ENCODE measurements around the gene TECPR2.

Gene TECPR2

GRCh38 chr14:102417001-102417431 is 54.3 kb downstream of the TECPR2 start:
- TF ChIP-seq EZH2phosphoT487 (IDR thresholded peaks at IDR 0.05; ENCODE audit: borderline replicate concordance, low read length) = no peak
- TF ChIP-seq CTCF (IDR thresholded peaks at IDR 0.05; ENCODE audit: low read depth, low read length, poor library complexity, severe bottlenecking) = no peak
- Histone ChIP-seq H3K4me1 (ENCODE audit: control insufficient read depth, low read length) (no peaks in the 10 kb centered on the region), H4K20me1 (ENCODE audit: control insufficient read depth, insufficient read depth, low read depth, low read length) (no peaks in the 10 kb centered on the region)

GRCh38 chr14:102417646-102418045 is 54.9 kb downstream of the TECPR2 start:
- no peak overlapping the region for H3K4me2 ChIP-seq (ENCODE audit: low read length)
- H3K27ac ChIP-seq (ENCODE audit: low read depth, low read length) = no peak overlapping the region
- no peaks in the 10 kb centered on the region for H3K9me2 ChIP-seq (replicated peaks; ENCODE audit: control insufficient read depth, low read length)
- H3K27me3 ChIP-seq (ENCODE audit: control insufficient read depth, low read length) = no peaks in the 10 kb centered on the region
- H3K36me3 ChIP-seq (ENCODE audit: control insufficient read depth, low read length) = no peaks in the 10 kb centered on the region
- no peak for TF ChIP-seq EZH2phosphoT487 (IDR thresholded peaks at IDR 0.05; ENCODE audit: borderline replicate concordance, low read length)
- TF ChIP-seq CTCF (IDR thresholded peaks at IDR 0.05; ENCODE audit: low read depth, low read length, poor library complexity, severe bottlenecking) = no peak
- no peaks in the 10 kb centered on the region for H4K20me1 ChIP-seq (ENCODE audit: control insufficient read depth, insufficient read depth, low read depth, low read length)
- no peaks in the 10 kb centered on the region for H3F3A ChIP-seq (ENCODE audit: control insufficient read depth, insufficient read depth)
- H3K9me3 ChIP-seq (ENCODE audit: control insufficient read depth, insufficient read depth, low read length) = no peaks in the 10 kb centered on the region
- no peak overlapping the region for H3K4me3 ChIP-seq (ENCODE audit: low read length)
- H3K79me2 ChIP-seq (ENCODE audit: control insufficient read depth, low read length) = no peaks in the 10 kb centered on the region
- H3K4me1 ChIP-seq (ENCODE audit: control insufficient read depth, low read length) = no peaks in the 10 kb centered on the region

More at GRCh38 chr14:102417001-102417431, 54.3 kb downstream of the TECPR2 start:
- no peaks in the 10 kb centered on the region for H3K27me3 ChIP-seq (ENCODE audit: control insufficient read depth, low read length)
- no peaks in the 10 kb centered on the region for H3K36me3 ChIP-seq (ENCODE audit: control insufficient read depth, low read length)
- H3F3A ChIP-seq (ENCODE audit: control insufficient read depth, insufficient read depth) = no peaks in the 10 kb centered on the region
- H3K4me2 ChIP-seq (ENCODE audit: low read length) = no peak overlapping the region
- H3K4me3 ChIP-seq (ENCODE audit: low read length) = no peak overlapping the region
- H3K79me2 ChIP-seq (ENCODE audit: control insufficient read depth, low read length) = no peaks in the 10 kb centered on the region
- H3K9me2 ChIP-seq (replicated peaks; ENCODE audit: control insufficient read depth, low read length) = no peaks in the 10 kb centered on the region
- H3K27ac ChIP-seq (ENCODE audit: low read depth, low read length) = no peak overlapping the region
- no peaks in the 10 kb centered on the region for H3K9me3 ChIP-seq (ENCODE audit: control insufficient read depth, insufficient read depth, low read length)

GRCh38 chr14:102418169-102418852 is 55.6 kb downstream of the TECPR2 start:
- H3K36me3 ChIP-seq (ENCODE audit: control insufficient read depth, low read length) = no peaks in the 10 kb centered on the region
- no peak overlapping the region for H3K27ac ChIP-seq (ENCODE audit: low read depth, low read length)
- no peaks in the 10 kb centered on the region for H3K4me1 ChIP-seq (ENCODE audit: control insufficient read depth, low read length)
- TF ChIP-seq CTCF (IDR thresholded peaks at IDR 0.05; ENCODE audit: low read depth, low read length, poor library complexity, severe bottlenecking) = no peak
- TF ChIP-seq EZH2phosphoT487 (IDR thresholded peaks at IDR 0.05; ENCODE audit: borderline replicate concordance, low read length) = no peak
- no peaks in the 10 kb centered on the region for H3K9me3 ChIP-seq (ENCODE audit: control insufficient read depth, insufficient read depth, low read length)
- H3K79me2 ChIP-seq (ENCODE audit: control insufficient read depth, low read length) = no peaks in the 10 kb centered on the region
- H4K20me1 ChIP-seq (ENCODE audit: control insufficient read depth, insufficient read depth, low read depth, low read length) = no peaks in the 10 kb centered on the region
- no peaks in the 10 kb centered on the region for H3K9me2 ChIP-seq (replicated peaks; ENCODE audit: control insufficient read depth, low read length)
- no peak overlapping the region for H3K4me2 ChIP-seq (ENCODE audit: low read length)
- no peaks in the 10 kb centered on the region for H3F3A ChIP-seq (ENCODE audit: control insufficient read depth, insufficient read depth)
- H3K27me3 ChIP-seq (ENCODE audit: control insufficient read depth, low read length) = no peaks in the 10 kb centered on the region
- no peak overlapping the region for H3K4me3 ChIP-seq (ENCODE audit: low read length)

Measured in DOHH2 (cell line).